DMS153 treated with DMSO at 0.1 percent for 48 hours (cell line): ENCODE data around the gene STYXL1.

Experiments
- DNase-seq: peaks from one replicate; lab custom pipeline; 2025; ENCODE audit not compliant: unreplicated experiment; lab: John Stamatoyannopoulos, UW

STYXL1 gene

GRCh38 chr7:75960372-75960771 lies 87.4 kb downstream of the STYXL1 start:
- no peak for DNase-seq

GRCh38 chr7:75958802-75959543 lies 88.8 kb downstream of the STYXL1 start:
- no peak for DNase-seq

GRCh38 chr7:75957021-75957736 lies 90.6 kb downstream of the STYXL1 start:
- no peak for DNase-seq

- no peak for DNase-seq
Observed at GRCh38 chr7:75955331-75955955, 92.4 kb downstream of the STYXL1 start.

- DNase-seq, result no peak
Observed at GRCh38 chr7:75953931-75954330, 93.9 kb downstream of the STYXL1 start.

- no peak for DNase-seq
Observed at GRCh38 chr7:75953431-75953830, 94.4 kb downstream of the STYXL1 start.

GRCh38 chr7:75951506-75951905 lies 96.3 kb downstream of the STYXL1 start:
- DNase-seq, result no peak

GRCh38 chr7:75950111-75950681 lies 97.6 kb downstream of the STYXL1 start:
- no peak for DNase-seq

GRCh38 chr7:75948179-75948578 lies 99.6 kb downstream of the STYXL1 start:
- DNase-seq, result no peak
